Ectodermal cell (in vitro differentiated cells): Measurements from ENCODE around the gene TMEM175.

Experiments
- H3K27ac ChIP-seq: 2 replicates; pipeline ENCODE4 v1.7.0; 2013; ENCODE audit warnings: mild to moderate bottlenecking, low read depth, low read length; ENCODE audit not compliant: insufficient read depth, poor library complexity, severe bottlenecking
- H3K27me3 ChIP-seq: 2 replicates; pipeline ENCODE4 v1.7.0; 2013; ENCODE audit warnings: mild to moderate bottlenecking, low read length; ENCODE audit not compliant: insufficient read depth, control insufficient read depth, poor library complexity, severe bottlenecking
- H3K36me3 ChIP-seq: one replicate; pipeline ENCODE4 v1.7.0; 2013; ENCODE audit warnings: low read length; ENCODE audit not compliant: control insufficient read depth, insufficient read depth
- H3K4me1 ChIP-seq: one replicate; pipeline ENCODE4 v1.7.0; 2013; ENCODE audit warnings: low read length; ENCODE audit not compliant: control insufficient read depth, insufficient read depth
- H3K4me3 ChIP-seq: 2 replicates; pipeline ENCODE4 v1.7.0; 2013; ENCODE audit warnings: low read depth, low read length, control low read depth; ENCODE audit not compliant: insufficient read depth
- H3K9me3 ChIP-seq: 2 replicates; pipeline ENCODE4 v1.7.0; 2013; ENCODE audit warnings: mild to moderate bottlenecking, low read length, moderate library complexity; ENCODE audit not compliant: control insufficient read depth
- WGBS, 2 experiments: methylation state at CpG; one replicate each; pipeline ENCODE4 v1.1.7; 2013; ENCODE audit warnings: missing lambda C conversion rate in 2 of 2; 5-methylcytosine and 5-hydroxymethylcytosine counted together

TMEM175 gene

DNA sequence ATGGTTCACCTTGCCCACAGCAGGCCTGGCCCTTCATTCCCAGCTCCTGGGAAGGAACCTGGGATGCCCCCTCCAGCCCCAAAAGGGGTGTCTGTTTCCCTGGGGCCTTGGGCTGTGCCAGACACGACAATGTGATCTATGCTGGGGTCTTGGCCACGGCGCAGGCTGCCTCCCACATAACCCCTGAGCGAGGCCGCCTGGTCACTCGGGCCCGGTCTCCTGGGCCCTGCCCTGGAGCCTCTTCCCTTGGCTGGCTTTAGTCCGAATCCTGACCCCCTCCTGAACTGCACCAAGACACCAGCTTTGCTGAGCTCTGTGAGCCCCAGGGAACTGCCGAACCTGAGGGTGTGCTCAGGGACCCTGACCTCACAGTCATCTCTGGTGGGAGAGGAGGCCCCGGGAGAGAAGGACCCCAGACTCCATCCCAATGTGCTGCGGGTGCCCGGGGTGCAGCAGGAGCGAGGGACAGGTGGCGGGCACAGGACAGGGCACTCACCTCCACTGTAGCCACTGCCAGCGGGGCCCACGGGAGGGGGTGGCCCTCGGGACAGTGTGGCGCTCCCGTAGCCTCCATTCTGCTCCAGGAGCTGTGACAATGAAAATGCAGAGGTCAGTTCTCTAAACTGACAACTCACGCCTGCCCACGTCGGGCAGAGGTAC lies 42.1 kb upstream of the TMEM175 start:
- Histone ChIP-seq H3K4me1 (no peaks in the 10 kb centered on the region), H3K27me3 (no peaks in the 10 kb centered on the region), H3K27ac (no peak overlapping the region), H3K36me3 (peaks cover 10% of the 10 kb centered on the region), H3K9me3 (no peaks in the 10 kb centered on the region), H3K4me3 (no peak overlapping the region)
- WGBS, 2 experiments = 94% methylated on average over 22 of the region's 22 CpGs

DNA sequence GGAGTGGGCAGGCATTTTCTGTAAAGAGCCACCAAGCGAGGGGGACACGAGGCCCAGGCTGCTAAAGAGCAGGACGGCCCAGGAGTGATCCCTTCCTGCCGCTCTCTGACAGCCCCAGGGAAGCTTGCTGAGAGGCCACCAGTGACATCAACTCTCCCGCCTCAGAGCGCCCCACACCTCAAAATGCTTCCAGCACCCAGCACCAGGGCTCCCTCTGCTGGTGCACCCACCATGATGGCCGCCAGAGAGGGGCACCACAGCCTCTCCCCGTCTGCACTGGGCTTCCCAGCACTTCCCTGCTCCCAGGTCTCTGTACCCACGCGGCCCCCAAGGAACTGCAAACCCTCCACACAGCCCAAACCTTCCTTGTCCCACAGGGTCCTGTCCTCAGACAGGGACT lies 40.5 kb upstream of the TMEM175 start:
- peaks cover 10% of the 10 kb centered on the region for H3K36me3 ChIP-seq
- no peaks in the 10 kb centered on the region for H3K27me3 ChIP-seq
- no peak overlapping the region for H3K4me3 ChIP-seq
- no peaks in the 10 kb centered on the region for H3K9me3 ChIP-seq
- H3K4me1 ChIP-seq = no peaks in the 10 kb centered on the region
- 83 to 88% methylated on average over 10 of the region's 10 CpGs for WGBS, 2 experiments
- H3K27ac ChIP-seq = no peak overlapping the region

DNA sequence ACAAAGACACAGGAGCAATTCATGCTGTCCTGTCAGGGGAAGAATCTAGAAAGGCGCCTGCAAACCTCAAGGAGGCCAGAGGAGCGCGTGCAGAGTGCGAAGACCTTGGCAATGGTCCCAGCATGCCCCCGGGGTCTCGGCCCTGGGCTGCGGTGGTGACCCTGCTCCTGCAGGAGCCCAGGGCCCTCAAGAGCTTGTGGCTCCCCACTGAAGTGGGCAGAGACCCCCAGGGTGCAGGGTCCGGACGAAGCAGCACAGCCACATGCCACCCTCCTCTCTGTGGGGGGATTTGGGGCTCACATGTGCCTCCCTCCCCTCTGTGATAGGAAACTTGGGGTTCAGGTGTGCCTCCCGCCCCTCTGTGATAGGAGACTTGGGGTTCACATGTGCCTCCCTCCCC lies 39.5 kb upstream of the TMEM175 start:
- peaks cover 9% of the 10 kb centered on the region for H3K36me3 ChIP-seq
- H3K9me3 ChIP-seq = no peaks in the 10 kb centered on the region
- no peak overlapping the region for H3K27ac ChIP-seq
- WGBS, 2 experiments = 93 to 94% methylated on average over 10 of the region's 10 CpGs
- H3K4me3 ChIP-seq = no peak overlapping the region
- H3K4me1 ChIP-seq = no peaks in the 10 kb centered on the region
- no peaks in the 10 kb centered on the region for H3K27me3 ChIP-seq

DNA sequence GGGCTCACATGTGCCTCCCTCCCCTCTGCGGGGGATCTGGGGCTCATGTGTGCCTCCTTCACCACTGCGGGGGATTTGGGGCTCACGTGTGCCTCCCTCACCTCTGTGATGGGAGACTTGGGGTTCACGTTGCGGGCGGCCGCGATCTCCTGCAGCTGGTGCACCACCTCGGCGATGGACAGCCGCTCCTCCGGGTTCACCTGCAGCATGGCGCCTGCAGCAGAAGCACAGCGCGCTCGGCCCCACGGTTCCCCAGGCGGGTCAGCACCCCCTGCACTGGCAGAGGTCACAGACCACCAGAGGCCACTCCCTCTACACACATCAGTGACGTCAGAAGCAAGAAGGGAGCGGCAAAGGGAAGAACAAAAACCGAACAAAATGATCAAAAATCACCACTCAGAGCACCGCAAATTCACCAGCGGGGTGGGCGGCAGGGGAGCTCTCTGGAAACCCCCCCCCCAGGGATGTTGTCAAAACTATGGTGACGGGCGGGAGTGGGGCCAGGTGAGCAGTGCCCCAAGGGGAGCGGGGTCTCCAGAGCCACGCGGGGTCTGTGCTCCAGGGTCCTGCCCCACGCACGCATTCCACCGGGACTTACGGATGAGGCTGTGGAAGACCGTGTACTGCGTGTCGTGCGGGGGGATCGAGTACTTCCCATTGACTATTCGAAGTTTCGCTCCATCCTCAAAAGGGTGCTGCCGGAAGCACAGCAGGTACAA lies 38.8 kb upstream of the TMEM175 start:
- no peaks in the 10 kb centered on the region for H3K27me3 ChIP-seq
- no peaks in the 10 kb centered on the region for H3K4me1 ChIP-seq
- WGBS, 2 experiments = 95 to 96% methylated on average over 41 of the region's 41 CpGs
- peaks cover 4% of the 10 kb centered on the region for H3K36me3 ChIP-seq
- H3K27ac ChIP-seq = no peak overlapping the region
- H3K9me3 ChIP-seq = no peaks in the 10 kb centered on the region
- H3K4me3 ChIP-seq = no peak overlapping the region

DNA sequence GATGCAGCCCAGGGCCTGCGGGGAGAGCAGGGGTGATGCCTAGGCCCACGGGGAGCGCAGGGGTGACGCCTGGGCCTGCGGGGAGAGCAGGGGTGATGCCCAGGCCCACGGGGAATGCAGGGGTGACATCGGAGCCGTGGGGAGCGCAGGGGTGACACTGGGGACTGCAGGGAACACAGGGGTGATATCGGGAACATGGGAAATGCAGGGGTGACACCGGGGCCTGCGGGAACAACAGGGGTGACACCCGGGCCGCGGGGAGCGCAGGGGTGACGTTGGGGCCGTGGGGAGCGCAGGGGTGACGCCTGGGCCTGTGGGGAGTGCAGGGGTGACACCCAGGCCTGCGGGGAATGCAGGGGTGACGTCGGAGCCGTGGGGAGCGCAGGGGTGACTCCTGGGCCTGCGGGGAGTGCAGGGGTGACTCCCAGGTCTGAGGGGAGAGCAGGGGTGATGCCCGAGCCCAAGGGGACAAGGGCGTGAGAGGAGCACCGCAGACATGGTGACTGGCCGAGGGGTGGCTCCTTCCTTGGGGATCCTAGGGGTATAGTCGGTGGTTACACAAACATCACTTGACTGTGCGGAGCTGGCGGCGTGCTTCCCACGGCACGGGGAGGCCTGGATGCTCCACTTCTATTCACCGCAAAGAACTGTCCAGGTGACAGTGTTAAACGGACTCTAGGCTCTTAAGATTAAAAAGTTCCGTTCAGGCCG lies 38.1 kb upstream of the TMEM175 start:
- Histone ChIP-seq H3K9me3 (no peaks in the 10 kb centered on the region), H3K4me1 (no peaks in the 10 kb centered on the region), H3K27ac (no peak overlapping the region), H3K4me3 (no peak overlapping the region), H3K27me3 (no peaks in the 10 kb centered on the region), H3K36me3 (peaks cover 4% of the 10 kb centered on the region)
- whole genome bisulfite sequencing, 2 experiments = 94% methylated on average over 40 of the region's 40 CpGs

DNA sequence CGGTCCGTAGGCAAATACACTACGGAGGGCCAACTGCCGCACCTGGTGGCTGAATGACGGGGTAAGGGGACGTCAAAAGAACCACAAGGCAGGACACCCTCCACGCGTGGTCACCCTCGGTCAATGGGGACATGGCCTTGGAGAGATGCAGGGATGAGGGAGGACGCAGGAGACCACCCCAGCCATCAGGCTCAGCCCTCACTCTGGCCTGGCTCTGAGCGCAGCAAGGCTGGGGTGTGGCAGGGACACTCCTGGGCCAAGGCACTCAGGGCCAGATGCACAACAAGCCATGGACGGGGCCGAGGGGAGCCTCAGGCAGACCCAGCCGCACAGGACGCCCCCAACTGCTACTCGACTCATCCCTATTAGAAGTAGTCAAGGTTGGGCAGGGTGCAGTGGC lies 36.7 kb upstream of the TMEM175 start:
- Histone ChIP-seq H3K27ac (no peak overlapping the region), H3K4me1 (no peaks in the 10 kb centered on the region), H3K36me3 (peaks cover 4% of the 10 kb centered on the region), H3K27me3 (no peaks in the 10 kb centered on the region), H3K9me3 (no peaks in the 10 kb centered on the region), H3K4me3 (no peak overlapping the region)
- WGBS, 2 experiments = 94 to 95% methylated on average over 16 of the region's 16 CpGs

DNA sequence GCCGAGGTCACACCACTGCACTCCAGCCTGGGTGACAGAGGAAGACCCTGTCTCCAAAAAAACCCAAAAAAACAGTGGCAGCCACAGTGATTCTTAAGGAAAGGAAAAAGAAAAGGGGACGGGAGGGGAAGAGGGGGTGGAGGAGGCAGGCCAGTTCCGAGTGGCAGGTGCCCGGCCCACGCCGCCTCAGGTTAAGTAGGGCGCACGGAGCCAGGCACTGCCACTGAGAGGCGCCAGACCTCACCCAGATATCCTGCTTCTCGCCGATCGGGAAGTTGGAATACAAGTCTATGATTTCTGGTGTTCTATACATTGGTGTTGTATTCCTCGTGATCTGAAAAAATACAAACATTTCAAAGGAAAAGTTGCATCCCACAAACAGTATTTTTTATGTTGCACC lies 36.0 kb upstream of the TMEM175 start:
- H3K36me3 ChIP-seq = peaks cover 4% of the 10 kb centered on the region
- no peaks in the 10 kb centered on the region for H3K4me1 ChIP-seq
- H3K27ac ChIP-seq = no peak overlapping the region
- H3K9me3 ChIP-seq = no peaks in the 10 kb centered on the region
- H3K27me3 ChIP-seq = no peaks in the 10 kb centered on the region
- H3K4me3 ChIP-seq = no peak overlapping the region
- 92% methylated on average over 13 of the region's 13 CpGs for WGBS, 2 experiments

DNA sequence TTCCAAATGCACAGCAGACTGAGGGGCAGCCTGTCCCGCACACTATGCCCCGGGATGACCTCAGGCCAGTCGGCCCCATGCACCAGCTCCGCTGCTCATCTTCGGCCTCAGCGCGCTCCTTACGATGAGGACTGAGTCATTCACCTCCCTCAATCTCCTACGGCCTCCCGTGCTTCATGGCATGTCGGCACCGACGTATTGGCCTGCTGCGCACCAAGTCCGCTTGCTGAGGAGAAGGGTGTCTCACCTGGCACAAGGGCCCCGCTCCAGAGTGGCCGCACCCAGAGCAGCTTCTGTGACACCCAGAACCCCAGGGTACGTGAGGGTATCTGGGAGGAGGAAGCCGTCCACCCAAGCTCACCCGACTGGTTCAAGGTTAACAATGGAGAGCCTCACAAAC lies 35.6 kb upstream of the TMEM175 start:
- H3K4me3 ChIP-seq = no peak overlapping the region
- H3K9me3 ChIP-seq = no peaks in the 10 kb centered on the region
- WGBS, 2 experiments = 95% methylated on average over 20 of the region's 20 CpGs
- H3K27me3 ChIP-seq = no peaks in the 10 kb centered on the region
- H3K4me1 ChIP-seq = no peaks in the 10 kb centered on the region
- H3K36me3 ChIP-seq = peaks cover 4% of the 10 kb centered on the region
- no peak overlapping the region for H3K27ac ChIP-seq

DNA sequence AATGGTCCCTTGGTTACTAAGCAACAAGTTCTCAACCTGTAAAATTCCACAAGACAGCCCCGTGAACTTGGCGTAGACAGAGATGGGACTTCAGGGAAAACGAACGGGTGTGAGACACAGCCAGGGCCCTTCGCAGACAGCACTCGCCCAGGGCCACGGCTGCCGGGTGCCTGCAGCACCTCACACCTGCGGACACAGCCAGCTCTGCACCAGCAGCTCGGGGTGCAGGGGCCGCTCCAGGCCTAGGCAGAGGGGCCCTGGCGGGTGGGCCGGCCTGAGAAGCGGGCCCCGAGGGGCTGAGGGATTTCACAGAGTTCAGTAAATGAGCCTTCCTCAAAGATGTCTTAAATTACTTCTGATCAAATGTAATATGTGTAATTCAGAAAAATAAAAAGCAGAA lies 34.1 kb upstream of the TMEM175 start:
- no peaks in the 10 kb centered on the region for H3K9me3 ChIP-seq
- H3K27me3 ChIP-seq = no peaks in the 10 kb centered on the region
- H3K27ac ChIP-seq = no peak overlapping the region
- no peak overlapping the region for H3K4me3 ChIP-seq
- no peaks in the 10 kb centered on the region for H3K4me1 ChIP-seq
- WGBS, 2 experiments = 94 to 95% methylated on average over 15 of the region's 15 CpGs
- peaks cover 4% of the 10 kb centered on the region for H3K36me3 ChIP-seq

DNA sequence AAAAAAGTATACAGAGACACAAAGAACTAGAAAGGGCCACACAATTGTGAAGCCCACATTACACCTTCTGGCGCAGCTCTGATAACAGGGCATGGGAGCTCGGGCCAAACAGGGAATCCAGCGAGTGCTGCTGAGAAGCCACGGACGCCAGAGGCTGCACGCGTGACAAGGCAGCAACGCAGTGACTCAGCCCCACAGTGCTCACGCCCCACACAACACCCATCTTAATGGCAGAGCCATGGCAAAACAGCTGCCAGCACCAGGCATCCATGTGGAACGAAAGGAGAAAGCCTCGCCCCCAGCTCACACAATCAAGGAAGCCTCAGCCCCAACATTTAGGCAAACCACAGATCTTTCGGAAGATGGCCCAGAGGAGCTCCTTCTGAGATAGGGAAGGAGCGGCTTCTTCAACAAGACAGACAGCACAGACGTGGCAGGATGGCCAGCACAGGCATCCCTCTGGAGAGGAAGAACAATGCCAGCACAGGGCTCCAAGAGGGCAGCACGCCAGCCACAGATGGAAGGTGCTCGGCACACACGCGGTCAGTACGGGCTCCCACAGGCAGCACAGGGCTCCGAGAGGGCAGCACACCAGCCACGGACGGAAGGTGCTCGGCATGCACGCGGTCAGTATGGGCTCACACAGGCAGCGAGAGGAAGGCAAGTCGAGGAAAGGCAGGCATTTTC lies 33.2 kb upstream of the TMEM175 start:
- no peaks in the 10 kb centered on the region for H3K27me3 ChIP-seq

More for the DNA sequence above, 33.2 kb upstream of the TMEM175 start:
- WGBS, 2 experiments = 95% methylated on average over 27 of the region's 27 CpGs
- Histone ChIP-seq H3K27ac (no peak overlapping the region), H3K36me3 (no peaks in the 10 kb centered on the region), H3K4me1 (no peaks in the 10 kb centered on the region), H3K9me3 (no peaks in the 10 kb centered on the region), H3K4me3 (no peak overlapping the region)
